ENCODE data around the gene HMGCS2.

Gene HMGCS2

GRCh38 chr1:119781434-119782210, 12.9 kb upstream of the HMGCS2 start:
- TF ChIP-seq CTCF (IDR thresholded peaks at IDR 0.05; ENCODE audit: low read depth, low read length): no peak
- no peak overlapping the region for H3K4me3 ChIP-seq (ENCODE audit: low read depth, low read length)

DNA sequence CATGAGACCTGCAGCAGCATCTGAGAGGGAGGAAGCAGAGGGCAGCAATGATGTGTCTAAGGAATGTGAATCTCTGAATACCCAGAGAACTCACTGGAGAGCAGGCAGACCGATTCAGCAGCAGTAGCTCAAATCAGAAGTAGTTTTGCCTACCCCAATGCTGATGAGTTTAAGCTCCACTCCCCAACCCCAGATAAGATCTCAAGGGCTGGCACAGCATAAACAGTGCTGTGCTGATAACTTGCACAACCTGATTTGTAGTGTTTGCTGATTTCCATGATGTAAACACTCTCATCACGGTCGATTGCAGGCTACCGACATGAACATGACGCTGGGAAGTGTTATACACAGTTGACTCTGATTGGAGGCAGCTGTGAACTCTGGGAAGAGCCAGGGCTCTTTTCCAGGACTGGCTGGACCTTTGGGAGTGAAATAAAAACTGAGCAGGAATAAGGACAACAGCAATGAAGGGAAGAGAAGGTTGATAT, 11.2 kb upstream of the HMGCS2 start:
- H3K4me3 ChIP-seq (ENCODE audit: low read depth, low read length): peak overlapping the region; percentile 20
- TF ChIP-seq CTCF (IDR thresholded peaks at IDR 0.05; ENCODE audit: low read depth, low read length): no peak

- no peak for TF ChIP-seq CTCF (IDR thresholded peaks at IDR 0.05; ENCODE audit: low read depth, low read length)
- no peak overlapping the region for H3K4me3 ChIP-seq (ENCODE audit: low read depth, low read length)
Measured at GRCh38 chr1:119778886-119779560, 10.3 kb upstream of the HMGCS2 start.

DNA sequence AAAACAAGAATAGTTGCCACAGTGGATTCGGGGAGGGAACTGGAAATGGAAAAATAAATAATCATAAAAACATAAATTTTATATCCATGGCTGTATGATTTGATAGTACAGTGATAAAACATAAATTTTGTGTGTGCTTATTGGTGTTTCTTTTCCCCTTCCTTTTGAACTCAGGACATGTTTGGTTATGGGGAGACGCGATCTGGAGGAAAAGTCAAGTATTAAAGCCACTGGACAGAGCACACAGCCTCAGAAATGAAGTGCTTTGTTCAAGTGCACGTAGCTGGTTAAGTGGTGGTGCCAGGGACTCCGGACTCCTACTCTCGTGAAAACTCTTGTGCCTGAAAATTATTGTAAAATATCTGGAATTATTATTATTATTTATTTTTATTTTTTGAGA, 9.7 kb upstream of the HMGCS2 start:
- no peak overlapping the region for H3K4me3 ChIP-seq (ENCODE audit: low read depth, low read length)
- TF ChIP-seq CTCF (IDR thresholded peaks at IDR 0.05; ENCODE audit: low read depth, low read length): no peak

- H3K4me3 ChIP-seq (ENCODE audit: low read depth, low read length): no peak overlapping the region
- no peak for TF ChIP-seq CTCF (IDR thresholded peaks at IDR 0.05; ENCODE audit: low read depth, low read length)
Measured at GRCh38 chr1:119774746-119775490, 6.2 kb upstream of the HMGCS2 start.

DNA sequence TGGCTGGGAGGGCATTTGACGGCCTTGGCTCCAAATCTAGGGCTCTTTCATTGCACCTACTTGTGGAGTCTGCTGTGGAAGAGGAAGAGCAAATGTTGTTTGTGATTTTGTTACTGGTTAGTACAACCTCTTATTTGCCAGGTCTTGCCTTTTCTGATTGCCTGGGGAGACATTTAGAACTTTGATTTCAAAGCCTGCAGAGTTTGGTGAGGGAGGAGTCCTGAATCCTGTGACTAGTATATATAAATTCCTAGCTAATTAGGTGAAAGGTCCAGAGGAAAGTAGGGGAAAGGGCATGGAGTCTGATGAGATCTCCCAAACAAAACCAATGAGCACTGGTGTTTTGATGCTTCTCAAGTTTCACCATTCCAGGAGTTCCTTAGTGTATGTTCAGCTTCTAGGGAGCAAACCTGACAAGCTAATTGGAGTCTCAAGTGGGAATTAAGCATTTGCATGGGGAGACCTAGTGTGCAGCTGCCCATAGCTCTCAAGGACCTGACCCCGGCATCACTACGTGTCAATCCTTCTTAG, 5.1 kb upstream of the HMGCS2 start:
- no peak overlapping the region for H3K4me3 ChIP-seq (ENCODE audit: low read depth, low read length)
- TF ChIP-seq CTCF (IDR thresholded peaks at IDR 0.05; ENCODE audit: low read depth, low read length): no peak
